ENCODE measurements around the gene SLC25A33. TPM values are rescaled to one million over a fixed set of nuclear protein-coding genes. Genes with fewer than 3 reads are reported as not detected.

The SLC25A33 gene
- total RNA-seq, 5 donors from 2014 or later (not counting 1 experiment from before 2014, with no cell fraction given), result 2.8 to 6.2 (median 4.4) TPM

DNA sequence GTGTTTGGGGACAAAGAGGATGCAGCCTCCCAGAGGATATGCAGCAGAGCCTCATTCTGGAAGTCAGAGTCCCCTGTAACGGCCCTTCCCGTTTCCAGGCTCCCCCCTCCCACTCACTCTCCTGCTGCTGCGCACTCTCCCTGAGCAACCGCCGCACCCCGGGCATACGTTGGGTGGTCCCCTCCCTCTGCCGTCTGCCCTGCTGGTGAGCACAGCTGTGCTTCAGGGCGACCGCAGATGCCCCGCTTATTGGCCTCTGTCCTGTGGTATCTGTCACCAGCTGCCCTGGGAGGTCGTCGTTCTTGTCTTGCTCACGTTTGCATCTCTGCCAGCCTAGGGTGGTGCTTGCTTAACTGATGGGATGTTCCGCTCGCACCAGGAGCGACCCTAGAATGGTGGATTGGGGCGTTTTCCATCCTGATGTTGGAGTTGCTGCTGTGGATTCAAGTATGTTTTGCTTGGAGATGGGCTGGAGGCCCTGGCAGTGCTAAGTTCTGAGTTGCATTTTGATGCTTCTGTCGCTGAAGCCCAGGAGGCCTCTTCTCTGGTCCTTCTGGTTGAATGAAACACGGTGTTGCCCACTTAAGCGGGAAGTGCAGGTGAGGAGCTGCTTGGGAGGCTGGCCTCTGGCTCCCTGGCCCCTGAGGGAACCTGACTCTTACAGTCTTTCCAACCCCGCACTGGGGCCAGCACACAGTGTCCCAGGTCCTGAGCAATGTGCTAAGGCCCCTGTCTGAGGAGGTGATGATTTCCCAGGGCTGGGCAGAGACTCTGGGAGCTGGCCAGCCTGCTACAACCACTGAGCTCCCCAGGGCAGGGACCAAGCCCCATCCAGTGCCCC is 52.6 kb downstream of the SLC25A33 start:
- Mint-ChIP-seq H3K36me3 (no peaks in the 10 kb centered on the region), H3K27ac (peak overlapping the region in 1 of 2 donors; percentile 71), H3K27me3 (no peaks in the 10 kb centered on the region), H3K4me1 (peaks cover 25 to 44% (median 34%) of the 10 kb centered on the region in 3 donors), H3K9me3 (no peaks in the 10 kb centered on the region), H3K4me3 (peak overlapping the region in 1 of 3 donors; percentile 10)
- ATAC-seq (replicated peaks in 1 of 4), result no peak
- H3K9me3 ChIP-seq, result no peaks in the 10 kb centered on the region
- peaks cover 0 to 2% of the 10 kb centered on the region in 2 donors for H3K36me3 ChIP-seq (ENCODE audit: control insufficient read depth in 2 of 2, extremely low read depth in 1 of 2, insufficient read depth in 1 of 2, low read length in 1 of 2)
- H3K27ac ChIP-seq (ENCODE audit: low read length), result no peak overlapping the region
- H3K4me1 ChIP-seq (ENCODE audit: control insufficient read depth in 1 of 2, extremely low read depth in 1 of 2, insufficient read depth in 2 of 2, low read length in 2 of 2), result peaks cover 12 to 40% of the 10 kb centered on the region in 2 experiments
- WGBS (ENCODE audit: insufficient coverage), result 86% methylated on average over 19 of the region's 22 CpGs
- DNase-seq, result no peak
- ChIA-PET POLR2A (no interaction called here), CTCF (interaction anchor here (0.6 to 0.7 kb wide), 2 partner anchors 626 to 829 kb away, joined by 4 to 6 read pairs; no protein-coding TSS in a partner anchor)
- no peak overlapping the region for H3K4me3 ChIP-seq (ENCODE audit: control insufficient read depth in 1 of 2, extremely low read depth in 1 of 2, low read length in 1 of 2)
- no peaks in the 10 kb centered on the region for H3K27me3 ChIP-seq (replicated peaks in 1 of 2; ENCODE audit: control insufficient read depth in 2 of 2, extremely low read depth in 1 of 2, insufficient read depth in 2 of 2, low read length in 1 of 2)

DNA sequence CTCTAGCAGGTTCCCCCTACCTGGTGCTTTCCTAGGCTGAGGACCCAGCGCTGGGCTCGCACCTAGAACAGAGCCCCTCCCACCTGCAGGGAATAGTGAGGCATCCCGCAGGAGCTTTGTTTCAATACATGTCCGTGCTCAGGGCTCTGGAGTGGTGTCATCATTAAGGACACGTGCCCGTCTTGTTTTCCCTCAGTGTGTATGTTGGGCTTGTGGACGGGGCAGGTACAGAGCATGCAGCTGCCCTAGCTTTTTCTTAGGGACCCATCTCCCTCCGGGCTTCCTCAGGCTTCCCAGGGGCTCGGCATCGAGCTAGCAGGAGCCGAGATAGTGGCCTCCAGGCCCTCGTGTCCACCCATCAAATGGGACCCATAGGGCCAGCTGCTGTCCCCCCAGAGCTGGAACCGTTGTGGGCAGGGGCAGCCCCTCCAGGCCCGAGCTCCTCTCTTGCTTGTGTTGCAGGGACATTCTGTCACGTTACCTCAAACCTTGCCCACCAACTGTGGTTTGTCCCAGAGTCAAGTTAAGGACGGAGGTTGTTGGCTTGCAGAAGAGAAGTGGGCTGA is 53.3 kb downstream of the SLC25A33 start:
- CTCF ChIA-PET, result interaction anchor here (0.6 to 0.7 kb wide), 2 partner anchors 9 to 626 kb away, joined by 4 read pairs; no protein-coding TSS in a partner anchor
- DNase-seq, result no peak
- H3K9me3 ChIP-seq, result no peaks in the 10 kb centered on the region
- Mint-ChIP-seq H3K36me3 (no peaks in the 10 kb centered on the region), H3K27me3 (no peaks in the 10 kb centered on the region), H3K27ac (no peak overlapping the region), H3K4me1 (peaks cover 25 to 44% (median 34%) of the 10 kb centered on the region in 3 donors), H3K9me3 (no peaks in the 10 kb centered on the region), H3K4me3 (no peak overlapping the region)
- H3K27me3 ChIP-seq (replicated peaks in 1 of 2; ENCODE audit: control insufficient read depth in 2 of 2, extremely low read depth in 1 of 2, insufficient read depth in 2 of 2, low read length in 1 of 2), result no peaks in the 10 kb centered on the region
- ATAC-seq (replicated peaks in 1 of 4), result no peak
- no peak overlapping the region for H3K4me3 ChIP-seq (ENCODE audit: control insufficient read depth in 1 of 2, extremely low read depth in 1 of 2, low read length in 1 of 2)
- 89% methylated on average over 11 of the region's 16 CpGs for WGBS (ENCODE audit: insufficient coverage)
- H3K4me1 ChIP-seq (ENCODE audit: control insufficient read depth in 1 of 2, extremely low read depth in 1 of 2, insufficient read depth in 2 of 2, low read length in 2 of 2), result peaks cover 12 to 40% of the 10 kb centered on the region in 2 experiments
- H3K27ac ChIP-seq (ENCODE audit: low read length), result no peak overlapping the region
- H3K36me3 ChIP-seq (ENCODE audit: control insufficient read depth in 2 of 2, extremely low read depth in 1 of 2, insufficient read depth in 1 of 2, low read length in 1 of 2), result peaks cover 1 to 4% of the 10 kb centered on the region in 2 donors
- POLR2A ChIA-PET, result no interaction called here

DNA sequence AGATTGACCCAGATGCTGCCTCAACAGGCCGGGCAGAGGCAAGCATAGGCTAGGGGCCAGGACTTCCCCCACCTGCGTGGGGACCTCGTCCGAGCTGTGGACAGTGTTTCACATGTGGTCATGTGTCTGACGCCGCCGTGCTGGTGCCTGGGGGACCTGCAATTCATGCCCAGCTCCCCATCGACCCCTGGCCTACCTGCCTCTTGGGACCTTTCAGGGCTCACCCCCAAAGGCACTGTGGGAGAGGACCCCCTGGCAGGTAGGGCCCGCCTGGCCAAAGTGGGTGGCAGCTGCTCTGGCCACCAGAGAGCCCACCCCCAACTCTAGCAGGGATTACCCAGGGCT is 53.9 kb downstream of the SLC25A33 start:
- no peaks in the 10 kb centered on the region for H3K27me3 Mint-ChIP-seq
- H3K36me3 ChIP-seq (ENCODE audit: control insufficient read depth in 2 of 2, extremely low read depth in 1 of 2, insufficient read depth in 1 of 2, low read length in 1 of 2), result peaks cover 4% of the 10 kb centered on the region in 2 donors
- CTCF ChIA-PET, result interaction anchor here (0.6 kb wide), 2 partner anchors 9 to 30 kb away, joined by 3 to 4 read pairs; no protein-coding TSS in a partner anchor
- peaks cover 1% of the 10 kb centered on the region for H3K36me3 Mint-ChIP-seq
- no peak overlapping the region for H3K4me3 ChIP-seq (ENCODE audit: control insufficient read depth in 1 of 2, extremely low read depth in 1 of 2, low read length in 1 of 2)
- peaks cover 21 to 43% (median 33%) of the 10 kb centered on the region in 3 donors for H3K4me1 Mint-ChIP-seq
- no peak overlapping the region for H3K27ac ChIP-seq (ENCODE audit: low read length)
- ATAC-seq (replicated peaks in 1 of 4), result no peak
- H3K4me3 Mint-ChIP-seq, result no peak overlapping the region
- POLR2A ChIA-PET, result no interaction called here
- no peak overlapping the region for H3K27ac Mint-ChIP-seq
- H3K9me3 ChIP-seq, result no peaks in the 10 kb centered on the region
- H3K9me3 Mint-ChIP-seq, result no peaks in the 10 kb centered on the region
- peaks cover 12 to 38% of the 10 kb centered on the region in 2 experiments for H3K4me1 ChIP-seq (ENCODE audit: control insufficient read depth in 1 of 2, extremely low read depth in 1 of 2, insufficient read depth in 2 of 2, low read length in 2 of 2)
- DNase-seq, result no peak
- 85% methylated on average over 8 of the region's 9 CpGs for WGBS (ENCODE audit: insufficient coverage)
- H3K27me3 ChIP-seq (replicated peaks in 1 of 2; ENCODE audit: control insufficient read depth in 2 of 2, extremely low read depth in 1 of 2, insufficient read depth in 2 of 2, low read length in 1 of 2), result no peaks in the 10 kb centered on the region

DNA sequence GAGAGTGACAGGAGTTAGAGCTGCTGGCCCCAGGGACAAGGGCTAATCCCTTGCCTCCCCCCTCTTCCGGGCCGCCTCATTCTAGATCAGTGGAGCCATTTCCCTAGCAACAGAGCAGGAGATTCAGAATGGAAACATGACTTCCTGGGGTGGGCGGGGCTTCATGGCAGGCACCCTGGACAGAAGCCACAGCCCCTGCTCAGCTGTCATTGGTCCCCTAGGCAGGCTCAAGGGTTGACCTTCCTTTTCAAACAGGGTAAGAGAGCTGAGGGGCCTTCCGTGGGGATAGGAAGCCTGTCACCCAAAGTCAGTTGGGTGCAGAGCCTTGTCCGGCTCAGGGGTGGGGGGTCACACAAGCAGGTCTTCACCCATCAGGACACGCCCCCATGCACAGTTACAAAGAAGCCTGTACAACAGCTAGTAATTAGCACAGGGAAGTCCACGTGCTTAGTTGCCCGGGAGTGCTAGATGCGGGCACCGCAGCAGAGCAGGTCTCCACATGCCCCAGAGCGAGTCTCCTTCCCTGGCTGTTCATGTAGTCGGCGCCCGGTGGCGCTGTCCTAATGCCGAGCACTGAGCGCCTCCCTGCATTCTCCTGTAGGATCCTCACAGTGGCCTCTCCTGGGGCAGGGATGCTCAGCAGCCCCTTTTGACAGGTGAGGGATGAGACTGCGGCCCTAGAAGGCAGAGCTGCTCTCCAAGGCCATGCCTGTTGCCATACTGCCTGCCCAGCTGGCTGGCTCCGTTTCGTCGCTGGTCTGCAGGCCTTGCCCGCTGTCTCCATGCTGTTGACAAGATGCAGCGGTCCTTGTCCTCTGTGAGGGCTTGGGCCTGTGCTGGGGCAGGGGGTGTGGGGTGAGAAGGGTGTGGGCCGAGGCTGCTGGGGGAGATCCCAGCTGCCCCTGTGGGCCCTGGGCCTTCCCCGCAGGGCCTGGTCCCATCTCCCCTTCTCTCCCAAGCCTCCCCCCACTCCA is 54.5 kb downstream of the SLC25A33 start:
- POLR2A ChIA-PET, result no interaction called here
- DNase-seq, result peak in 9 of 35 experiments; percentile 9 to 45 (median 21)
- Mint-ChIP-seq H3K36me3 (peaks cover 3% of the 10 kb centered on the region), H3K27ac (no peak overlapping the region), H3K27me3 (no peaks in the 10 kb centered on the region), H3K4me3 (no peak overlapping the region), H3K9me3 (no peaks in the 10 kb centered on the region), H3K4me1 (peaks cover 19 to 40% (median 31%) of the 10 kb centered on the region in 3 donors)
- H3K4me1 ChIP-seq (ENCODE audit: control insufficient read depth in 1 of 2, extremely low read depth in 1 of 2, insufficient read depth in 2 of 2, low read length in 2 of 2), result peaks cover 12 to 36% of the 10 kb centered on the region in 2 experiments
- ATAC-seq (replicated peaks in 1 of 4), result no peak
- WGBS (ENCODE audit: insufficient coverage), result 80% methylated on average over 18 of the region's 25 CpGs
- H3K9me3 ChIP-seq, result no peaks in the 10 kb centered on the region
- no peaks in the 10 kb centered on the region for H3K27me3 ChIP-seq (replicated peaks in 1 of 2; ENCODE audit: control insufficient read depth in 2 of 2, extremely low read depth in 1 of 2, insufficient read depth in 2 of 2, low read length in 1 of 2)
- peaks cover 4 to 8% of the 10 kb centered on the region in 2 donors for H3K36me3 ChIP-seq (ENCODE audit: control insufficient read depth in 2 of 2, extremely low read depth in 1 of 2, insufficient read depth in 1 of 2, low read length in 1 of 2)
- H3K4me3 ChIP-seq (ENCODE audit: control insufficient read depth in 1 of 2, extremely low read depth in 1 of 2, low read length in 1 of 2), result no peak overlapping the region
- CTCF ChIA-PET, result interaction anchor here in 1 of 2 donors (0.6 kb wide), 1 partner anchor 31 kb away, joined by 3 read pairs; no protein-coding TSS in a partner anchor
- H3K27ac ChIP-seq (ENCODE audit: low read length), result no peak overlapping the region

DNA sequence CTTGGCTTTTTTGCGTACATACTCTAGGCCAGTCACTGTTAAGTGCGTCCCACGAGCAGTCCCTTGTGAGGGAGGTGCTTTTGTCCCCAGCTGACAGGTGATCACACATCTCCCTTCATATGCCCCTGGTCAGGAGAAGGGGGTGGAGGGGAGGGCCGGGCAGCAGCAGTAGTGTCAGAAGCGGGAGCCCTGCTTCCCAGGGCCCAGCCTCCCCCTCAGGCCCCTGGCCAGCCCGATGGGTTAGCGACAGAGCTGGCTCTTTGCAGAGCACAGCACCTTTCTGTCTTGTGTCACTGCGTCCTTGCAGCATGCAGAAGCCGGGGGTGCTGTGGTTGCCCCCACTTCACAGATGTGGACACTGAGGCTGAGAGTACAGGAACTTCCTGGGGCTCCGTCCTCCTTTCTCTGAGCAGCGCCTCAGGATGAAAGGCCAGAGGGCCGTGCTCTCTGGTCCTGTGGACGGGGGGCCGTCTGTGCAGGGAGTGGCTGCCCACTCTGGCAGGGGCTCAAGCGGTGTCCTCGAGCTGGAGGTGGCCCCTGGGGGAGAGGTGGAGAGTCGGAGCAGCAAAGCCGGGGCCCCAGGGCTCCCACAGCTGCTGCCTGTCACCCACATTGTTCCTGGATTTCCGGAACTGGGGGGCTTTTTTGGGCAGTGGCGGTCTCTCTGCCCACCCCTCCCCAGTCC is 55.3 kb downstream of the SLC25A33 start:
- H3K27me3 ChIP-seq (replicated peaks in 1 of 2; ENCODE audit: control insufficient read depth in 2 of 2, extremely low read depth in 1 of 2, insufficient read depth in 2 of 2, low read length in 1 of 2), result no peaks in the 10 kb centered on the region
- H3K9me3 ChIP-seq, result no peaks in the 10 kb centered on the region
- Mint-ChIP-seq H3K27me3 (no peaks in the 10 kb centered on the region), H3K36me3 (peaks cover 3% of the 10 kb centered on the region), H3K27ac (no peak overlapping the region), H3K4me3 (no peak overlapping the region), H3K4me1 (peaks cover 16 to 37% (median 27%) of the 10 kb centered on the region in 3 donors), H3K9me3 (no peaks in the 10 kb centered on the region)
- POLR2A ChIA-PET, result no interaction called here
- no peak overlapping the region for H3K27ac ChIP-seq (ENCODE audit: low read length)
- H3K36me3 ChIP-seq (ENCODE audit: control insufficient read depth in 2 of 2, extremely low read depth in 1 of 2, insufficient read depth in 1 of 2, low read length in 1 of 2), result peaks cover 6 to 11% of the 10 kb centered on the region in 2 donors
- ATAC-seq (replicated peaks in 1 of 4) (no peak), DNase-seq (no peak)
- 91% methylated on average over 12 of the region's 20 CpGs for WGBS (ENCODE audit: insufficient coverage)
- no peak overlapping the region for H3K4me3 ChIP-seq (ENCODE audit: control insufficient read depth in 1 of 2, extremely low read depth in 1 of 2, low read length in 1 of 2)
- CTCF ChIA-PET, result no interaction called here
- peaks cover 10 to 32% of the 10 kb centered on the region in 2 experiments for H3K4me1 ChIP-seq (ENCODE audit: control insufficient read depth in 1 of 2, extremely low read depth in 1 of 2, insufficient read depth in 2 of 2, low read length in 2 of 2)

All from T-cell (primary cell).